Glomerular visceral epithelial cell (primary cell): ENCODE measurements around the gene DUOX1.

Source experiments
- DNase-seq: peaks from one replicate; pipeline ENCODE4 v3.0.0-alpha.2; 2016; ENCODE audit errors: extremely low spot score

The DUOX1 gene

DNA sequence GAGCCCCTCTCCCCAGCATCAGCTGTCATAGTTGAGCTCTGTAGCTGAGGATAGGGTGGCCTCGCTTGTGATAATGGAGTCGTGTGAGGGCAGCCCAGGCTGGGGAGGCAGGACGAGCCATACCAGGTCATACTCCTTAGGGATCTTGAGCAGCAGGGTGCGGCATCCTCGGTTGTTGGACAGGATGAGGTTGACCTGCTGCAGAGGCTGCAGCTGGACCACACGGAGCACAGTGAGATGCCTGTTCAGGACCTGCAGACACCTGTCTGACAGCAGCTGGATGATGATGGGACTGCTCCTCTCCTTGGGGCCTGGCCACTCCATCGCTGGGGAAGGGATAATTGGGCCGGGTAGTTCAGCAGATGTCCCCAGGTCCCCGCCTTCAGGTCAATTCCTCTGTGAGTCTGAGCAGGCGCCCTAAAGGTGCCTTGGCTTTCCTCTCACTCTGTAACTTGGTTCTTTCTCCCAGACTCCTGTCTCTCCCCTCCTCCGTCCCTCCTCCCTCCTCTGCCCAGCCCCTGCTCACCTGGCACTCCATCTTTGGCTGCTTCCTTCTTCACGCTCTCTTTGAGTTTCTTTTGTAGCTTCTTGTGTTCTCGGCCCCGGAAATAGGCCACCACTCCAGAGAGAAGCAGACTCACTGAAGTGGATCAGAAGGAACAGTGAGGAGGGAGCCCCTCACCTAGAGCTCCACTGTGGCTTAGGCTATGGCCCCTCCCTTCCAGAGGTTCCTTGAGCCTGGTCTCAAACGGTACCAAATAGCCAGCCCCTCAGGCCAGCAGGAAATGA lies 23.6 kb upstream of the DUOX1 start:
- DNase-seq, result no peak

- no peak for DNase-seq
Measured at GRCh38 chr15:45107941-45108630, 21.7 kb upstream of the DUOX1 start.

GRCh38 chr15:45110256-45110820 lies 19.5 kb upstream of the DUOX1 start:
- no peak for DNase-seq

DNA sequence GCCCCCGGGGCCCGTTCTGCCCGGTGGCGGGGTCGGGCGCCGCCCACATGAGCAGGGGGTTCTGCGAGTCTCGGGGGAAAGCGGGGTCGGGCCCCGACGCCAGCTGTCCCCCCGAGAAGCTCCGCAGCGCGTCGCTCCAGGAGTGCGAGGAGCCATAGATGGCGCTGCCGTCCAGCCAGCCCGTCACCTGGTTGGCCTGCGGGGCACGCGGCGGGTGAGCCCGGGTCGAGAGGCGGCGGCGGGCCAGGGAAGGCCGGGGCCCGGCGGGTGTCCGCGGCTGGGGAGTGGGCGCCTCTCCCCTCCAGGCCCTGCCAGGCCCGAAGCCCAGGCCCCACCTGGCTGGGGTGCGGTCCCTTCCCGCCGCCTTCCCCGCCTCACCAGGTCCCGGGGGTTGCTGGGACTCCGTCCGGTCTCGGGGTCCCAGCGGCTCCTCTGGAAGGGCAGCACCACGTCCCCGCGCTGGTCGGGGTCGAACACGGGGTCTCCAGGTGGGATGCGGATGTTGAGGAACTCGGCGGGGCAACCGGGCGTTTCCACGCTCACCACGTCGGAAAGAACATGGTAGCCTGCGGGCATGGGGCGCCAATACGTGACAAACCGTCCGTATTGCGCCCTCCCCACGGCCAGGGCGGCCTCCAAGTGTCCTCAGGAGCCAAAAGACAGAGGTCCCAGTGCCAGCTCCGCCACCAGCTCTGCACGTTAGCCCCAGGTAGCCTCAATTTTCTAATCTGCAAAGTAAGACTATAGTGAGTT lies 18.2 kb upstream of the DUOX1 start:
- DNase-seq, result no peak

DNA sequence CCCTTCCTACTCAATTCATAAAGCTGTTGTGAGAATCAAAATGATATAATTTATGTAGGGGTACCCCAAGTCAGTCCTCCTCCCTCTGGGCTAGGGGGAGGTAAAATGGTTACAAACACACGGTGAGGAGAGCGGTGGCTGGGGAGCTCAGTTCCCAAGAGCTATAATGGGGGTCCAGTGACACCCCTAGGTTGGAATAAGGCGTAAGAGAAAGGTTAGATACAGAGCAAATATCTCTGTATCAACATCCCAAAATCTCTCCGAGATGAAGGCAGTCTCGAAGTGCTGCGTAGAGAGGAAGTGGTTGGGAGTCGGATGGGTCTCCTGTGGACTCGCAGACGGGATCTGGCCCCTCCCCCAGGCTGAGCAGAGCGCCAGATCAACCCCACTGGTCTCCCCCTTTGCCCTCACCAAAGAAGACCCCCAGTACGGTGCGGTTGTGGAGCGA lies 17.6 kb upstream of the DUOX1 start:
- no peak for DNase-seq

DNA sequence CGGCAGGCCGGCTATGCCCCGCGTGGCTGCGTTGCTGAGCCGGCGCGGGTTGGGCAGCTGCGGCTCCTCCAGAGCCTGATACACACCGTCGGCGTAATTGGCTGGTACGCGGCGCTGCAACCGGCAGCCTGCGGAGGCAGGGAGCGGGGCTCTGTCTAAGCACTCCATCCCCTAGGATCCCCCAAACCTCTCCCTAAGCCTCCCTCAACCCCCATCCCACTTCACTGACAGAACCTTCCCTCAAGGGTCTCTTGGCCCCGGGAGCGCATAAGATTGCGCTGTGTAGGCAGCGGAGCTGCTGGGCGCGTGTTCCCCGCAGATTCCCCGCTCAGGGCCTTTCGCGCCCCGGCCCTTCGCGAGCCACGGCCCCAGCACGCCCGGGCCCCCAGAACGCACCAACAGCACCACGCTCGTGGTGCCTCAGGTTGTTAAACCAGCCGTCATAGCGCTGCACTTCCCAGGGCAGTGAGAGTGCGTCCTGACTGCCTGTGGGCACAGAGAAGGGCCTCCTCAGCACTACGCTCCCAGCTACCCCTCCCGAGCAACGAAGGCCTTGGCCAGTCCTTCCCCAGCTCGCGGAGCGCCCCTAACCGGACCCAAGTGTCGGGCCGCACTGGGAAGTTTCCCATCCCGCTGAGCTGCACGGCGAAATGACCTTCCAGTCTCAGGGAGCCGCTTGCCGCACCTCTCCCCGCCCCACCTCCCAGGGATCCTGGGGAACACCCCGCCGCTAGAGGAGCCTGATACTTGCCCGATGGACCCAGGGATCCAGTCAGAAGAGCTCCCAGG lies 17.0 kb upstream of the DUOX1 start:
- DNase-seq, result no peak

DNA sequence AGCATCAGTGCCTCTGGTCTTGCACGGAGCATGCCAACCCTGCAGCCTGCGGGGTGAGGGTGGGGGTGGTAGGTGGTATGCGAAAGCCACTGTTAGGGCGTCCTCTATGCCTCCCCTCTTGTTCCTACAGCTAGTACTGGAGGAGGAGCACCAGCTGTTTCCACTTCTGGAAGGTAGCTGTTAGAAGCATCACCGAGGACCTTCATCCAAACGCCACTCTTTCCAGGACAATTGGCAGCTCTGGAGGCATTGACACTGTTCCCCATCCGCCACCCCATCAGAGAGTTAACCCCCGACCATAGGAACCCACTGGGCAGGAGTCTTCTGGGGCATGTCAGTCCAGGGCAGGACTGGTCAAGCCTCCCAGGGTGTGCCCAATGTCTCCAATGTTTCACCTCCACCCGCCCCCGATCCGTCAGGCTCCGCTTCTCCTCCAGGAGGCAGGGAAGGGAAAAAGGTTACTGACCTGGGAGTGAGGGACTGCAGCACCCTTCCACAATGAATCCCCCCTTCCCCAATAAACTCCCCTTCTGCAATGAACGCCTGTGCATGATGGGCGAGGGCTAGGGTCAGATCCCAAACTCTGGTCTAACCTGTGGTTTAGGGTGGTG lies 16.3 kb upstream of the DUOX1 start:
- DNase-seq, result no peak

DNA sequence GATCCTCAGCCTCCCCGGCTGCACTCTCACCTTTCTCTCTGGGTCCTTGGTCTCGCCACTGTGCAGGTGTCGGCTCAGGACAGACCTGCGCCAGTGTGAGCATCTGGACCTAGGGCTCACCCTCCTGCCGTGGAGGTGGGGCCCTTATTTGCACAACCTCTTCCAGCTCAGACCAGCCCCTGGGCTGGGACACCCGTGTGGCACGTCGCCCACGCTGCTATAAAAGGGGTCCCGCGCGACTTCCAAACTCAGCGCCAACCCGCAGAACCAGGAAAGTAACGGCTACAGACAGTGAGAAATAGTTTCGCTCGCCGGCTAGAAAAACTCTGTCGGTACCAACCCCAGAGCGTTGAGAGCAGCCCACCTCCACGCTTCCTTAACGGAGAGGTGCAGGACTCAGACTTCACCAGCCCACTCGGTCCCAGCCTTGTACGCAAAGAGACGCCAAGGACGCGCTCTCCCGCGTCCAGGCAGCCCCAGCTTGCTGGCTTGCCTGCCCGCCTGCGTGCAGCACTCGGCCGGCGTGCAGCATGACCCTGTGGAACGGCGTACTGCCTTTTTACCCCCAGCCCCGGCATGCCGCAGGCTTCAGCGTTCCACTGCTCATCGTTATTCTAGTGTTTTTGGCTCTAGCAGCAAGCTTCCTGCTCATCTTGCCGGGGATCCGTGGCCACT lies 15.6 kb upstream of the DUOX1 start, which contains the start of the genes DUOX2 and DUOXA2:
TSS of gene DUOX2 (minus strand) at position 97 of the 675 bp plus-strand sequence. CDS start 761 bp downstream, outside the sequence.
TSS of gene DUOXA2 (plus strand) at position 251 of the 675 bp plus-strand sequence. CDS start at position 531, 280 bp downstream.
- no peak for DNase-seq

- DNase-seq, result no peak
Measured at GRCh38 chr15:45114751-45115085, 15.1 kb upstream of the DUOX1 start.

- DNase-seq, result no peak
Measured at GRCh38 chr15:45115312-45115820, 14.4 kb upstream of the DUOX1 start.

DNA sequence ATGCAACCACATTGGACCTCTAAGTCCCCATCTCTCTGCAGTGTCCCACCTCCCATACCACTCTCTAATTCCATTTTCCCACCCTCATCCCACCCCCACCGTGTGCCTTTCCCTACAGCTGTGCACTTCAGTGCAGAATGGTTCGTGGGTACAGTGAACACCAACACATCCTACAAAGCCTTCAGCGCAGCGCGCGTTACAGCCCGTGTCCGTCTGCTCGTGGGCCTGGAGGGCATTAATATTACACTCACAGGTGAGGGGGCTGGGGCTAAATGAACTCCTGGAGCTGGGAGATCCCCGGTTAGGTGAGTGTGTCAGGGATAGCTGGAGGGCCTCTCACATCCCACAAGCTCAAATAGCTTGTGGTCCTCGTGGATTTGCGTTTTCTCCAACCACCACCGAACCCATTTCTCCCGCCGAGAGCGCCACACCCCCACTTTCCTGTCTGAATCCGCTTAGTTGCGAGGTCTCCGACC lies 13.8 kb upstream of the DUOX1 start:
- no peak for DNase-seq

DNA sequence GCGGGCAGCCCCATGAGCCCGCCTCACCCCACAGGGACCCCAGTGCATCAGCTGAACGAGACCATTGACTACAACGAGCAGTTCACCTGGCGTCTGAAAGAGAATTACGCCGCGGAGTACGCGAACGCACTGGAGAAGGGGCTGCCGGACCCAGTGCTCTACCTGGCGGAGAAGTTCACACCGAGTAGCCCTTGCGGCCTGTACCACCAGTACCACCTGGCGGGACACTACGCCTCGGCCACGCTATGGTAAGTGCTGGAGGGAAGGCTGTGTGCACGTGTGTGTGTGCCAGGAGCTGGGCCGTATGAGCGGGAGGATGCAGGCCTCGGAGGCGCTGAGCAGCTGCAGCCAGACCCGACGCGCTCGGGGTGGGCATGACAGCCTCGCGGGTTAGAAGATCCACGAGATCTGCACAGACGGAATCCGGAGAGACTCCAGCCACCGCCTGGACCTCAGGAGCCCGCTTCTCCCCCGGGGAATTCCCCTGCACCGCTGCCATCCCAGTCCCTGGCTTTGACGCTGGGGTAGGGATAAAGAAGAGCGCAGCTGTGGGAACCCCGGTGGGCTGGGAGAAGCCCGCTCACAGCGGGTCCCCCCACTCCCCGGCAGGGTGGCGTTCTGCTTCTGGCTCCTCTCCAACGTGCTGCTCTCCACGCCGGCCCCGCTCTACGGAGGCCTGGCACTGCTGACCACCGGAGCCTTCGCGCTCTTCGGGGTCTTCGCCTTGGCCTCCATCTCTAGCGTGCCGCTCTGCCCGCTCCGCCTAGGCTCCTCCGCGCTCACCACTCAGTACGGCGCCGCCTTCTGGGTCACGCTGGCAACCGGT lies 13.1 kb upstream of the DUOX1 start:
- peak; percentile 30 for DNase-seq

- DNase-seq, result no peak
Measured at GRCh38 chr15:45117308-45118130, 12.3 kb upstream of the DUOX1 start.

DNA sequence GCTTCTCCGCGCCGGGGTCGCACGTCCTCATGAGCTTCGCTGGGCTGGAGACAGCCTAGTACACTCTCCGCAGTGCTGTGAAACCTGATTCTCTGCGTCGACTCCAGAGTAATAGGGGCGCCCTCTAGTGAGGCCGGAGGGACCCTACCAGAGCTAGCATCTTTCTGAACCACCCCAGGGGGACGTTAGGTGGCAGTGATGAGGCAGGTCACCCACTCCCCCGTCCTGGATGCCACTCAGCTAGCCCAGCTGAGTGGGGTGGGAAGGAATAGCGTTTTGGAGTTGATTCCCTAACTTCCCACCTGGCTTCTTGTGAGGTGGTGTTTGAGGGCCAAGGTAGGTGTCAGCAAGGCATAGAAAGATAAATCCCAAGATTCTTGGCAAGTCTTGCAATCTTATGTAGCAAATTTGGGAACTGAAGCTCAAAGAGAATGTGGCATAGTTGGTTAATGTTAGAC lies 11.6 kb upstream of the DUOX1 start:
- peak; percentile 86 for DNase-seq

GRCh38 chr15:45118996-45119395 lies 10.8 kb upstream of the DUOX1 start:
- DNase-seq, result no peak

DNA sequence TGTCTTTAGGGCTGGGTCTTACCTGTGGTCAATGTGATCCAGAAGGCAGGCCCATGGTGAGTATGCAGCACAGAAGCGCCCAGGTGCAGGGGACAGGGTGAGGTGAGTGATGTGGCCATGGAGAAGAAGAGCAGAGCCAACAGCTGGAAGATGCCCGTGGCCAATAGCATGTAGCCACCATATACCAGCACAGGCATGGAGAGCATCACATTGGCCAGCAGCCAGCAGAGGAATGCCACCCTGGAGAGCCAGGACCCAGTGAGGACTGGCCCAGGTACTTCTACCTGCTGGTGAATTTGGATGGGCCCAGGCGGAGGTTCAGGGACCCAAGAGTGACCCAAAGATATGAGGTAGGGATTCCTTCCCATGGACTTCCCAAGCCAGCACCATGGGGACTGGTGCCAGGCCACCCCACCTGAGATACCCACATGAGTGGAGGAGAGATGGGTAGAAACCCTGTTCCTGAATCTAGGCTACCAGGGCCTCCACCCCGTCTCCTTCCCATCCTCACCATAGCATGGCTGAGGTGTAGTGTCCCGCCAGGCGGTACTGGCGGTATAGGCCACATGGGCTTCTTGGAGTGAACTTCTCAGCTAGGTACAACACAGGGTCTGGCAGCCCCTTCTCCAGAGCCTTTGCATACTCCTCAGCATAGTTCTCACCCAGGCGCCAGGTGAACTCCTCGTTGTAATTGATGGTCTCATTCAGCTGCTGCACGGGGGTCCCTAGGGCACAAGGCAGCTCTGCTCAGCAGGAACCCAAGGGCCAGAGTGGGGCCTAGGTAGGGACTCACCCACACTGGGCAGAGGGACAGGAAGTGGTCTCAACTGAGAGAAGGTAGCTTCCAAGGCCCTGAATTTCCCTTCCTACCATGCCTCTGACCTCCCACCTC lies 9.5 kb upstream of the DUOX1 start:
- DNase-seq, result no peak

GRCh38 chr15:45121020-45121419 lies 8.8 kb upstream of the DUOX1 start:
- no peak for DNase-seq
